GM10266 (cell line): ENCODE data around the gene PSMD2.

ENCODE experiments used
- DNase-seq: peaks from one replicate; pipeline ENCODE4 v3.0.0; 2012; ENCODE audit errors: extremely low spot score
- CTCF ChIP-seq: IDR thresholded peaks from 2 replicates; pipeline ENCODE4 v1.5.1; 2012; ENCODE audit warnings: mild to moderate bottlenecking, low read depth; ENCODE audit not compliant: control insufficient read depth, insufficient read depth; ENCODE audit errors: missing control alignments

The PSMD2 gene

GRCh38 chr3:184298759-184299487 lies at the start of gene PSMD2:
Gene PSMD2 (plus strand): TSS chr3:184299241. CDS start chr3:184299267, 26 bp downstream.
- TF ChIP-seq CTCF: no peak
- peak; percentile 100 for DNase-seq

GRCh38 chr3:184249412-184250166 lies 49.5 kb upstream of the PSMD2 start, which contains the start of gene EEF1AKMT4:
Gene EEF1AKMT4 (plus strand): TSS chr3:184249672. CDS start chr3:184249695, 23 bp downstream.
- DNase-seq: peak; percentile 99
- TF ChIP-seq CTCF: peak; percentile 33

- DNase-seq: peak; percentile 96
- TF ChIP-seq CTCF: peak; percentile 100
These were observed 48.7 kb upstream of the PSMD2 start for GRCh38 chr3:184250167-184250828.

GRCh38 chr3:184255291-184256039 lies 43.6 kb upstream of the PSMD2 start:
- no peak for DNase-seq
- TF ChIP-seq CTCF: no peak

GRCh38 chr3:184257083-184257915 lies 41.7 kb upstream of the PSMD2 start:
- no peak for TF ChIP-seq CTCF
- DNase-seq: no peak

GRCh38 chr3:184258926-184259325 lies 40.1 kb upstream of the PSMD2 start:
- TF ChIP-seq CTCF: no peak
- DNase-seq: no peak
